IMR-90 (cell line): ENCODE results near the gene ANKRD13B. TPM values are rescaled to one million over a fixed set of nuclear protein-coding genes. Genes with fewer than 3 reads are reported as not detected.

Source experiments
- ATAC-seq: fragments of 200-7000 bp; cut with Tn5 transposase; 2 replicates; pipeline ENCODE4 v1.9.1; 2020; ENCODE audit warnings: low read depth, mild to moderate bottlenecking, moderate library complexity
- BruUV-seq: library from RNA; stranded (reverse); fragments of 400-500 nt; replicated peaks from 2 replicates; lab custom pipeline; 2021; lab: Mats Ljungman, UMichigan
- CTCF ChIA-PET: fragments of 300-600 bp; formaldehyde crosslinking; extraction: SDS; loops from one replicate; lab custom pipeline; 2021; ENCODE audit warnings: antibody characterized with exemption; lab: Yijun Ruan, JAX
- POLR2A ChIA-PET: fragments of 300-600 bp; sonication (Branson Sonifier 250); formaldehyde crosslinking; loops from one replicate; lab custom pipeline; 2022; ENCODE audit warnings: antibody characterized with exemption; ENCODE audit not compliant: unreplicated experiment; lab: Charles Lee
- DNase-seq: peaks from one replicate; pipeline ENCODE4 v3.0.0; 2013
- H2AFZ ChIP-seq: replicated peaks from 2 replicates; pipeline ENCODE3; 2013; ENCODE audit warnings: low read length, mild to moderate bottlenecking; ENCODE audit not compliant: poor library complexity
- H2AK5ac ChIP-seq: 2 replicates; pipeline ENCODE4 v1.6.1; 2013; ENCODE audit warnings: low read depth, low read length, inconsistent platforms
- H2AK9ac ChIP-seq: replicated peaks from 2 replicates; pipeline ENCODE3; 2013; ENCODE audit warnings: mild to moderate bottlenecking, low read depth, low read length, moderate library complexity; ENCODE audit not compliant: poor library complexity
- H2BK120ac ChIP-seq: 2 replicates; pipeline ENCODE4 v1.6.1; 2013; ENCODE audit warnings: low read depth, low read length, inconsistent platforms
- H2BK15ac ChIP-seq: 3 replicates; pipeline ENCODE4 v1.6.1; 2013; ENCODE audit warnings: low read depth, low read length, inconsistent platforms
- H2BK20ac ChIP-seq: 2 replicates; pipeline ENCODE4 v1.6.1; 2013; ENCODE audit warnings: low read depth, mild to moderate bottlenecking, inconsistent platforms, low read length, moderate library complexity
- H2BK5ac ChIP-seq: 2 replicates; pipeline ENCODE4 v1.6.1; 2013; ENCODE audit warnings: mild to moderate bottlenecking, low read depth, low read length, inconsistent platforms; ENCODE audit not compliant: poor library complexity, severe bottlenecking
- H3K14ac ChIP-seq: replicated peaks from 2 replicates; pipeline ENCODE4 v1.6.1; 2013; ENCODE audit warnings: low read depth, low read length, inconsistent platforms
- H3K18ac ChIP-seq: 2 replicates; pipeline ENCODE4 v1.6.1; 2013; ENCODE audit warnings: low read depth, low read length, control low read depth
- H3K23ac ChIP-seq: 2 replicates; pipeline ENCODE4 v1.6.1; 2013; ENCODE audit warnings: low read depth, low read length, inconsistent platforms
- H3K27ac ChIP-seq: 2 replicates; pipeline ENCODE4 v1.5.1; 2013; ENCODE audit warnings: mild to moderate bottlenecking, control low read depth, low read length; ENCODE audit not compliant: insufficient read depth
- H3K27me3 ChIP-seq: 2 replicates; pipeline ENCODE4 v1.6.1; 2013; ENCODE audit warnings: low read length; ENCODE audit not compliant: control insufficient read depth, insufficient read depth
- H3K36me3 ChIP-seq: 2 replicates; pipeline ENCODE4 v1.6.1; 2013; ENCODE audit warnings: low read length, mixed read lengths; ENCODE audit not compliant: control insufficient read depth, insufficient read depth
- H3K4ac ChIP-seq: 2 replicates; pipeline ENCODE4 v1.6.1; 2013; ENCODE audit warnings: low read depth, low read length, inconsistent platforms
- H3K4me1 ChIP-seq: 2 replicates; pipeline ENCODE4 v1.6.1; 2013; ENCODE audit warnings: low read length, mixed read lengths; ENCODE audit not compliant: control insufficient read depth, insufficient read depth
- H3K4me2 ChIP-seq: 2 replicates; pipeline ENCODE4 v1.6.1; 2013; ENCODE audit warnings: low read depth, mild to moderate bottlenecking, control low read depth, low read length, moderate library complexity
- H3K4me3 ChIP-seq: 2 replicates; pipeline ENCODE4 v1.5.1; 2013; ENCODE audit warnings: low read depth, mild to moderate bottlenecking, control low read depth, low read length, moderate library complexity; ENCODE audit not compliant: insufficient read depth
- H3K56ac ChIP-seq: 2 replicates; pipeline ENCODE4 v1.6.1; 2013; ENCODE audit warnings: low read length, inconsistent platforms; ENCODE audit not compliant: insufficient read depth; ENCODE audit errors: extremely low read depth
- H3K79me1 ChIP-seq, 2 experiments: 2 replicates each; pipeline ENCODE4 v1.6.1; 2013; ENCODE audit warnings: low read length in 2 of 2, inconsistent platforms in 1 of 2, low read depth in 1 of 2
- H3K9ac ChIP-seq: 2 replicates; pipeline ENCODE4 v1.6.1; 2013; ENCODE audit warnings: low read depth, low read length, control low read depth
- H3K9me1 ChIP-seq: 2 replicates; pipeline ENCODE4 v1.6.1; 2013; ENCODE audit warnings: low read length, inconsistent platforms; ENCODE audit not compliant: insufficient read depth
- H3K9me3 ChIP-seq: 2 replicates; pipeline ENCODE4 v1.6.1; 2013; ENCODE audit warnings: low read length; ENCODE audit not compliant: control insufficient read depth, insufficient read depth
- H4K20me1 ChIP-seq: 2 replicates; pipeline ENCODE4 v1.6.1; 2013; ENCODE audit warnings: low read length, inconsistent platforms; ENCODE audit not compliant: insufficient read depth
- H4K5ac ChIP-seq: 2 replicates; pipeline ENCODE4 v1.6.1; 2013; ENCODE audit warnings: mild to moderate bottlenecking, low read depth, low read length, control low read depth
- H4K8ac ChIP-seq, 2 experiments: 2 replicates each; pipeline ENCODE4 v1.6.1; 2013; ENCODE audit warnings: low read depth in 2 of 2, low read length in 2 of 2, control low read depth in 1 of 2, inconsistent platforms in 1 of 2
- H4K91ac ChIP-seq: 2 replicates; pipeline ENCODE4 v1.6.1; 2013; ENCODE audit warnings: low read depth, low read length, inconsistent platforms; ENCODE audit not compliant: insufficient read depth
- BHLHE40 ChIP-seq: fragments of 150-350 bp; IDR thresholded peaks from 2 replicates; pipeline ENCODE4 v1.6.1; 2016; ENCODE audit warnings: mild to moderate bottlenecking, low read depth, low read length
- CHD1 ChIP-seq: IDR thresholded peaks from 2 replicates; pipeline ENCODE4 v1.6.1; 2012; ENCODE audit warnings: low read depth, low read length, improper control_type of control experiment
- MAFK ChIP-seq: IDR thresholded peaks from 2 replicates; pipeline ENCODE4 v1.6.1; 2012; ENCODE audit warnings: low read depth, low read length, improper control_type of control experiment
- MAZ ChIP-seq: IDR thresholded peaks from 2 replicates; pipeline ENCODE4 v1.6.1; 2012; ENCODE audit warnings: low read depth, mild to moderate bottlenecking, low read length, improper control_type of control experiment, moderate library complexity, borderline replicate concordance
- NFE2L2 ChIP-seq: fragments of 150-350 bp; IDR thresholded peaks from 2 replicates; pipeline ENCODE4 v1.6.1; 2016; ENCODE audit warnings: low read depth, mild to moderate bottlenecking, low read length
- POLR2A ChIP-seq: IDR thresholded peaks from 2 replicates; pipeline ENCODE4 v1.6.1; 2012; ENCODE audit warnings: mild to moderate bottlenecking, low read depth, low read length
- RCOR1 ChIP-seq: IDR thresholded peaks from 2 replicates; pipeline ENCODE4 v1.6.1; 2012; ENCODE audit warnings: mild to moderate bottlenecking, low read length, improper control_type of control experiment; ENCODE audit not compliant: insufficient replicate concordance
- RFX5 ChIP-seq: IDR thresholded peaks from 2 replicates; pipeline ENCODE4 v1.8.0; 2012; ENCODE audit warnings: low read depth, mild to moderate bottlenecking, low read length, moderate library complexity
- SMC3 ChIP-seq: fragments of 150-350 bp; IDR thresholded peaks from 2 replicates; pipeline ENCODE4 v1.6.1; 2016; ENCODE audit warnings: low read depth, mild to moderate bottlenecking, antibody characterized with exemption, low read length, moderate library complexity
- WGBS, 2 experiments: methylation state at CpG; one replicate each; pipeline versions ENCODE4 v1.1.5 to v1.1.7; 2013; ENCODE audit warnings: missing lambda C conversion rate in 2 of 2; ENCODE audit not compliant: insufficient read length in 1 of 2; ENCODE audit errors: extremely low coverage in 2 of 2; 5-methylcytosine and 5-hydroxymethylcytosine counted together
- dilution Hi-C: fragments of 300-500 bp; cut with HindIII; formaldehyde crosslinking; loops from one replicate; pipeline ENCODE4 v1.14.3; 2018; ENCODE audit warnings: low sequenced_read_pairs; ENCODE audit not compliant: unreplicated experiment
- in situ Hi-C: fragments of 300-500 bp; cut with MboI; formaldehyde crosslinking; loops from 3 replicates; pipeline ENCODE4 v1.14.3; 2019; ENCODE audit warnings: low sequenced_read_pairs, inconsistent platforms, mixed read lengths
- intact Hi-C: fragments of 100-400 bp; cut with micrococcal nuclease; formaldehyde crosslinking; loops from 2 replicates; pipeline ENCODE4 v1.10.0; 2022
- polyA plus RNA-seq, 3 experiments: library from polyadenylated mRNA; depleted of rRNA; stranded (reverse); fragments of >200 nt; gene quantifications; 2 replicates each; pipeline ENCODE4 v1.2.3, GENCODE V29; 2012; ENCODE audit warnings: low replicate concordance in 1 of 3
- total RNA-seq: library from RNA; depleted of rRNA; stranded (reverse); fragments of >200 nt; gene quantifications from 2 replicates; pipeline ENCODE4 v1.2.3, GENCODE V29; 2012
- TF ChIP-seq, protein P1 (sequence below): fragments of 150-350 bp; IDR thresholded peaks from 2 replicates; pipeline ENCODE4 v1.6.1; 2016; ENCODE audit warnings: low read depth, mild to moderate bottlenecking, low read length, moderate library complexity, borderline replicate concordance
- TF ChIP-seq, protein P2 (sequence below): conservative IDR thresholded peaks from 2 replicates; pipeline ENCODE4 v1.5.1; 2012; ENCODE audit warnings: mild to moderate bottlenecking, low read depth, low read length, improper control_type of control experiment
- TF ChIP-seq, protein P3 (sequence below): fragments of 150-350 bp; IDR thresholded peaks from 2 replicates; pipeline ENCODE4 v1.6.1; 2017; ENCODE audit warnings: mild to moderate bottlenecking, antibody characterized with exemption, low read length, low read depth

Gene ANKRD13B
- total and polyA plus RNA-seq, 2 of the 4 experiments (the other 2 are of a cell fraction) = 0.90 to 4.0 TPM

DNA sequence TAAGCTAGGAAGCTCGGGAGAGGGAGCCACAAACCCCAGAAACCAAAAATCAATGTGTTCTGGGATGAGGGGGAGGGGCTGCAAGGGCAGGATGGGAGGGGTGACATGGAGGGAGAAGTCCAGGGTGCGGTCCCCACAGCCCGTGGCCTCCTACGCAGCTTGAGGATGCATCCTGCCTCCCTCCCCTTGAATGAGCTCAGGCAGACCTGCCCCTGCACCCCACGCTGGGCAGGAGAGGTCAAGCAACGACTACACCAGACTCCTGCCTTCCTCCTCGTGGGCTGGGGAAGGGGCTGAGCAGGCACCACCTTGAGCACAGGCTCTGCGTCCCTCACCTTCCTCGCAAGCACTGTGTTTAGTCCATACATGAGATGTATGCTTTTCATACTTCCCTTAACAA, 3.9 kb downstream of the ANKRD13B start (continued):
- TF ChIP-seq, protein P1, sequence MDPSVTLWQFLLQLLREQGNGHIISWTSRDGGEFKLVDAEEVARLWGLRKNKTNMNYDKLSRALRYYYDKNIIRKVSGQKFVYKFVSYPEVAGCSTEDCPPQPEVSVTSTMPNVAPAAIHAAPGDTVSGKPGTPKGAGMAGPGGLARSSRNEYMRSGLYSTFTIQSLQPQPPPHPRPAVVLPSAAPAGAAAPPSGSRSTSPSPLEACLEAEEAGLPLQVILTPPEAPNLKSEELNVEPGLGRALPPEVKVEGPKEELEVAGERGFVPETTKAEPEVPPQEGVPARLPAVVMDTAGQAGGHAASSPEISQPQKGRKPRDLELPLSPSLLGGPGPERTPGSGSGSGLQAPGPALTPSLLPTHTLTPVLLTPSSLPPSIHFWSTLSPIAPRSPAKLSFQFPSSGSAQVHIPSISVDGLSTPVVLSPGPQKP = no peak
- TF ChIP-seq SMC3 (no peak), MAZ (no peak)

DNA sequence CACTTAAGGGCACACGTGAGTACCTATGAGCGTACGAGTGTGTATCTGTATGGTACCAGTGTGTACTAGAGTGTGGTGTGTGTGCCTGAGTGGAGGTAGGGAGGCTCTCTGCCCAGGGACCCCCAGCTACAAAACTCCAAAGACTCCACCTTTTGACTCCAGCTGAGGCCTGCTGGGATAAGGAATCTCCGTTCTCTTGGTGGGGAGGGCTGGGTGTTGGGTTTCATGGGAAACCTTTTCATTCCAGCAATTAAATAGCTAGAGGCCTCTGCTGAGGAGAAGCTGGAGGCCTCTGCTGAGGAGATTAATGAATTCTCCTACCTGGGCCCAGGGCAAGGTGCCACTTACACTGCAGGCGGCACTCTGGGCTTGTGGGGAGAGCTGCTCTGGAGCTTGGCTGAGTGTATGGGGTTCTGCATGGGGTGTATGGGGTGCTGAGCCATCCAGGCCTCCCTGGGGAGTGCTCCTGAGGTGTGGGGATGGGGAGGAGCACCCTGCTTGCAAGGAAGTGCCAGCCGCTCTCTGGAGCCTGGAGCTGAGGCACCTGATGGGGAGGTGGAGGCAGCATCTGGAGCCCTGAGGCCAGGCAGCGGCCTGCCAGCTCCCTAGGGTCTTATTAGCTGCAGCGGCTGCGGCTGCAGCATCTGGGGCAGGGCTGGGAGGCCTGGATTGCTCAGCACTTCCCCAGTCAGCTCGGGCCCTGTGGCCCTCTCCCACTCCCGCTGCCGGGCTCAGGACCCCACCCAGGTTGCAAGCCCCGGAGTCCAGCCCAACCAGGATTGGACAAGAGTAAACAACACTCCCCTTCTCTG, 4.6 kb downstream of the ANKRD13B start:
- no peak overlapping the region for H2BK120ac ChIP-seq
- H3K36me3 ChIP-seq = no peaks in the 10 kb centered on the region
- no peak overlapping the region for H4K5ac ChIP-seq
- H3K14ac ChIP-seq = no peak overlapping the region
- CTCF ChIA-PET = no interaction called here
- no peak overlapping the region for H2AK9ac ChIP-seq
- peaks cover 29% of the 10 kb centered on the region for H4K20me1 ChIP-seq
- no peak for DNase-seq
- peaks cover 7% of the 10 kb centered on the region for H3K4me1 ChIP-seq
- H3K9me3 ChIP-seq = no peaks in the 10 kb centered on the region
- peaks cover 2% of the 10 kb centered on the region; the same call in 1 of the 2 replicates for H3K27me3 ChIP-seq
- in situ Hi-C loops (no loop called here), dilution Hi-C loops (no loop called here), intact Hi-C loops (no loop called here)
- H3K9me1 ChIP-seq = no peaks in the 10 kb centered on the region
- H2BK15ac ChIP-seq = no peak overlapping the region
- WGBS, 2 experiments = 92% methylated on average over 2 of the region's 13 CpGs; no CpG with 5 or more reads in 1 of the 2 experiments
- H2AFZ ChIP-seq = no peak overlapping the region
- H3K79me1 ChIP-seq = peaks cover 0 to 10% of the 10 kb centered on the region in 2 experiments; a peak in 3 of 4 replicates
- H3K4ac ChIP-seq = no peak overlapping the region
- H3K23ac ChIP-seq = no peak overlapping the region; the same call in 1 of the 2 replicates
- no peak overlapping the region for H3K4me3 ChIP-seq
- no peak overlapping the region for H3K4me2 ChIP-seq
- H3K56ac ChIP-seq = no peak overlapping the region
- H3K27ac ChIP-seq = no peak overlapping the region
- no peak overlapping the region for H2BK5ac ChIP-seq
- no peak overlapping the region for H2BK20ac ChIP-seq
- no peak overlapping the region for H3K18ac ChIP-seq
- H4K91ac ChIP-seq = no peak overlapping the region
- H2AK5ac ChIP-seq = no peak overlapping the region
- ATAC-seq = no peak
- no TSS peak for BruUV-seq
- H4K8ac ChIP-seq = no peak overlapping the region
- POLR2A ChIA-PET = no interaction called here
- no peak overlapping the region for H3K9ac ChIP-seq
- TF ChIP-seq RFX5 = no peak
- TF ChIP-seq, protein P2, sequence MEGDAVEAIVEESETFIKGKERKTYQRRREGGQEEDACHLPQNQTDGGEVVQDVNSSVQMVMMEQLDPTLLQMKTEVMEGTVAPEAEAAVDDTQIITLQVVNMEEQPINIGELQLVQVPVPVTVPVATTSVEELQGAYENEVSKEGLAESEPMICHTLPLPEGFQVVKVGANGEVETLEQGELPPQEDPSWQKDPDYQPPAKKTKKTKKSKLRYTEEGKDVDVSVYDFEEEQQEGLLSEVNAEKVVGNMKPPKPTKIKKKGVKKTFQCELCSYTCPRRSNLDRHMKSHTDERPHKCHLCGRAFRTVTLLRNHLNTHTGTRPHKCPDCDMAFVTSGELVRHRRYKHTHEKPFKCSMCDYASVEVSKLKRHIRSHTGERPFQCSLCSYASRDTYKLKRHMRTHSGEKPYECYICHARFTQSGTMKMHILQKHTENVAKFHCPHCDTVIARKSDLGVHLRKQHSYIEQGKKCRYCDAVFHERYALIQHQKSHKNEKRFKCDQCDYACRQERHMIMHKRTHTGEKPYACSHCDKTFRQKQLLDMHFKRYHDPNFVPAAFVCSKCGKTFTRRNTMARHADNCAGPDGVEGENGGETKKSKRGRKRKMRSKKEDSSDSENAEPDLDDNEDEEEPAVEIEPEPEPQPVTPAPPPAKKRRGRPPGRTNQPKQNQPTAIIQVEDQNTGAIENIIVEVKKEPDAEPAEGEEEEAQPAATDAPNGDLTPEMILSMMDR = no peak
- no peak for TF ChIP-seq RCOR1
- no peak for TF ChIP-seq BHLHE40
- TF ChIP-seq, protein P3, sequence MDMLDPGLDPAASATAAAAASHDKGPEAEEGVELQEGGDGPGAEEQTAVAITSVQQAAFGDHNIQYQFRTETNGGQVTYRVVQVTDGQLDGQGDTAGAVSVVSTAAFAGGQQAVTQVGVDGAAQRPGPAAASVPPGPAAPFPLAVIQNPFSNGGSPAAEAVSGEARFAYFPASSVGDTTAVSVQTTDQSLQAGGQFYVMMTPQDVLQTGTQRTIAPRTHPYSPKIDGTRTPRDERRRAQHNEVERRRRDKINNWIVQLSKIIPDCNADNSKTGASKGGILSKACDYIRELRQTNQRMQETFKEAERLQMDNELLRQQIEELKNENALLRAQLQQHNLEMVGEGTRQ = no peak
- TF ChIP-seq NFE2L2 = no peak
- TF ChIP-seq CHD1 = no peak
- no peak for TF ChIP-seq MAFK
- no peak for TF ChIP-seq SMC3
- TF ChIP-seq POLR2A = no peak
